NB4 (cell line): ENCODE results near the gene SMIM5.

Experiments
- DNase-seq: peaks from one replicate; pipeline ENCODE4 v3.0.0; 2010; ENCODE audit warnings: low read depth
- H3K4me3 ChIP-seq: one replicate; pipeline ENCODE4 v1.5.1; 2011; ENCODE audit warnings: mild to moderate bottlenecking, low read depth, low read length, moderate library complexity
- CTCF ChIP-seq: IDR thresholded peaks from one replicate; pipeline ENCODE4 v1.5.1; 2012; ENCODE audit warnings: low read depth, low read length
- MAX ChIP-seq: IDR thresholded peaks from 2 replicates; pipeline ENCODE4 v1.6.1; 2011; ENCODE audit warnings: low read depth, low read length
- MYC ChIP-seq: IDR thresholded peaks from 2 replicates; pipeline ENCODE4 v1.6.1; 2011; ENCODE audit warnings: low read depth, low read length
- POLR2A ChIP-seq: IDR thresholded peaks from 2 replicates; pipeline ENCODE4 v1.6.1; 2011; ENCODE audit warnings: mild to moderate bottlenecking; ENCODE audit not compliant: insufficient read length; ENCODE audit errors: extremely low read depth

Gene SMIM5

GRCh38 chr17:75602644-75603043 is 30.6 kb upstream of the SMIM5 start:
- no peak overlapping the region for H3K4me3 ChIP-seq
- TF ChIP-seq POLR2A = no peak
- no peak for TF ChIP-seq MYC
- no peak for TF ChIP-seq MAX
- no peak for TF ChIP-seq CTCF

GRCh38 chr17:75603123-75603522 is 30.1 kb upstream of the SMIM5 start:
- DNase-seq = no peak
- TF ChIP-seq POLR2A (no peak), MAX (no peak), CTCF (no peak)
- no peak overlapping the region for H3K4me3 ChIP-seq

More at GRCh38 chr17:75602644-75603043, 30.6 kb upstream of the SMIM5 start:
- DNase-seq = no peak

- no peak for TF ChIP-seq MAX
- no peak for TF ChIP-seq POLR2A
- TF ChIP-seq CTCF = no peak
- no peak for TF ChIP-seq MYC
- DNase-seq = no peak
- no peak overlapping the region for H3K4me3 ChIP-seq
Observed at GRCh38 chr17:75604034-75604695, 29.1 kb upstream of the SMIM5 start.

GRCh38 chr17:75605790-75606189 is 27.4 kb upstream of the SMIM5 start:
- no peak overlapping the region for H3K4me3 ChIP-seq
- DNase-seq = no peak
- no peak for TF ChIP-seq POLR2A
- TF ChIP-seq CTCF = no peak

GRCh38 chr17:75607086-75607485 is 26.1 kb upstream of the SMIM5 start:
- DNase-seq = no peak
- no peak for TF ChIP-seq MAX
- no peak for TF ChIP-seq MYC
- TF ChIP-seq POLR2A = no peak
- TF ChIP-seq CTCF = no peak

More at GRCh38 chr17:75607086-75607485, 26.1 kb upstream of the SMIM5 start:
- H3K4me3 ChIP-seq = no peak overlapping the region
